Astrocyte (in vitro differentiated cells and primary cell): ENCODE results near the gene CLEC2A. TPM values are rescaled to one million over a fixed set of nuclear protein-coding genes. Genes with fewer than 3 reads are reported as not detected.

ENCODE experiments used
- DNase-seq: peaks from one replicate; pipeline ENCODE4 v3.0.0-alpha.2; 2010; ENCODE audit warnings: low read depth
- FAIRE-seq: peaks from 2 replicates; lab custom pipeline; 2011; peaks lifted over from hg19 to GRCh38; lab: Jason Lieb, UNC
- H2AFZ ChIP-seq: 2 replicates; pipeline ENCODE4 v1.6.0; 2012; ENCODE audit warnings: low read depth, low read length, inconsistent platforms
- H3K27ac ChIP-seq: 2 replicates; pipeline ENCODE4 v1.5.1; 2011; ENCODE audit warnings: low read depth, low read length, inconsistent platforms
- H3K27me3 ChIP-seq: 2 replicates; pipeline ENCODE4 v1.6.0; 2011; ENCODE audit warnings: low read length, inconsistent platforms; ENCODE audit not compliant: insufficient read depth
- H3K36me3 ChIP-seq: 2 replicates; pipeline ENCODE4 v1.5.1; 2011; ENCODE audit warnings: low read length, inconsistent platforms; ENCODE audit not compliant: insufficient read depth
- H3K4me1 ChIP-seq: 2 replicates; pipeline ENCODE4 v1.5.1; 2011; ENCODE audit warnings: low read length, inconsistent platforms; ENCODE audit not compliant: insufficient read depth
- H3K4me2 ChIP-seq: 2 replicates; pipeline ENCODE4 v1.6.0; 2012; ENCODE audit warnings: low read length, inconsistent platforms
- H3K4me3 ChIP-seq: 2 replicates; pipeline ENCODE4 v1.5.1; 2011; ENCODE audit warnings: low read depth, mild to moderate bottlenecking, low read length, inconsistent platforms; ENCODE audit not compliant: insufficient read depth
- H3K79me2 ChIP-seq: 2 replicates; pipeline ENCODE4 v1.6.0; 2012; ENCODE audit warnings: mild to moderate bottlenecking, low read length, inconsistent platforms; ENCODE audit not compliant: insufficient read depth
- H3K9ac ChIP-seq: 2 replicates; pipeline ENCODE4 v1.6.0; 2012; ENCODE audit warnings: mild to moderate bottlenecking, low read length, inconsistent platforms
- H3K9me3 ChIP-seq: 2 replicates; pipeline ENCODE4 v1.5.1; 2012; ENCODE audit warnings: low read depth, mild to moderate bottlenecking, low read length, inconsistent platforms; ENCODE audit not compliant: insufficient read depth
- H4K20me1 ChIP-seq: 2 replicates; pipeline ENCODE4 v1.6.0; 2012; ENCODE audit warnings: low read length, inconsistent platforms; ENCODE audit not compliant: insufficient read depth
- H3K27ac Mint-ChIP-seq: one replicate; pipeline ENCODE4 v1.8.0; 2021; ENCODE audit warnings: mild to moderate bottlenecking, mixed read lengths; ENCODE audit not compliant: unreplicated experiment
- H3K27me3 Mint-ChIP-seq: one replicate; pipeline ENCODE4 v1.8.0; 2021; ENCODE audit warnings: low read depth, mixed read lengths; ENCODE audit not compliant: unreplicated experiment
- H3K36me3 Mint-ChIP-seq: one replicate; pipeline ENCODE4 v1.8.0; 2021; ENCODE audit warnings: low read depth, mixed read lengths; ENCODE audit not compliant: unreplicated experiment
- H3K4me1 Mint-ChIP-seq: one replicate; pipeline ENCODE4 v1.8.0; 2021; ENCODE audit warnings: low read depth, mixed read lengths; ENCODE audit not compliant: unreplicated experiment
- H3K4me3 Mint-ChIP-seq: one replicate; pipeline ENCODE4 v1.8.0; 2021; ENCODE audit warnings: mild to moderate bottlenecking, moderate library complexity, mixed read lengths; ENCODE audit not compliant: unreplicated experiment
- H3K9me3 Mint-ChIP-seq: one replicate; pipeline ENCODE4 v1.8.0; 2021; ENCODE audit warnings: mild to moderate bottlenecking, mixed read lengths; ENCODE audit not compliant: unreplicated experiment
- CTCF ChIP-seq: IDR thresholded peaks from 2 replicates; pipeline ENCODE4 v1.5.1; 2011; ENCODE audit warnings: low read depth, mild to moderate bottlenecking, inconsistent platforms, low read length, moderate library complexity; ENCODE audit not compliant: insufficient read depth
- EZH2 ChIP-seq: IDR thresholded peaks from 2 replicates; pipeline ENCODE4 v1.6.1; 2012; ENCODE audit warnings: mild to moderate bottlenecking, low read length, inconsistent platforms; ENCODE audit not compliant: insufficient read depth
- total RNA-seq: library from RNA; stranded (reverse); gene quantifications from 2 replicates; pipeline ENCODE4 v1.2.1, GENCODE V29; 2021

The CLEC2A gene
- total RNA-seq, 1 donor from 2014 or later: 0.84 TPM

GRCh38 chr12:9911708-9912107, 20.5 kb downstream of the CLEC2A start:
- H3K4me3 Mint-ChIP-seq: no peak overlapping the region
- Histone ChIP-seq H2AFZ (no peak overlapping the region), H3K27me3 (no peaks in the 10 kb centered on the region), H3K9me3 (peaks cover 9% of the 10 kb centered on the region), H3K4me1 (no peaks in the 10 kb centered on the region), H3K9ac (no peak overlapping the region), H3K4me3 (no peak overlapping the region), H3K79me2 (no peaks in the 10 kb centered on the region), H3K27ac (no peak overlapping the region), H4K20me1 (no peaks in the 10 kb centered on the region), H3K4me2 (no peak overlapping the region), H3K36me3 (no peaks in the 10 kb centered on the region)
- H3K36me3 Mint-ChIP-seq: peaks cover 7% of the 10 kb centered on the region
- H3K27me3 Mint-ChIP-seq: no peaks in the 10 kb centered on the region
- peak overlapping the region; percentile 59 for H3K27ac Mint-ChIP-seq
- H3K9me3 Mint-ChIP-seq: peaks cover 24% of the 10 kb centered on the region
- DNase-seq: no peak
- H3K4me1 Mint-ChIP-seq: no peaks in the 10 kb centered on the region
- TF ChIP-seq CTCF (no peak), EZH2 (no peak)
- FAIRE-seq: no peak

DNA sequence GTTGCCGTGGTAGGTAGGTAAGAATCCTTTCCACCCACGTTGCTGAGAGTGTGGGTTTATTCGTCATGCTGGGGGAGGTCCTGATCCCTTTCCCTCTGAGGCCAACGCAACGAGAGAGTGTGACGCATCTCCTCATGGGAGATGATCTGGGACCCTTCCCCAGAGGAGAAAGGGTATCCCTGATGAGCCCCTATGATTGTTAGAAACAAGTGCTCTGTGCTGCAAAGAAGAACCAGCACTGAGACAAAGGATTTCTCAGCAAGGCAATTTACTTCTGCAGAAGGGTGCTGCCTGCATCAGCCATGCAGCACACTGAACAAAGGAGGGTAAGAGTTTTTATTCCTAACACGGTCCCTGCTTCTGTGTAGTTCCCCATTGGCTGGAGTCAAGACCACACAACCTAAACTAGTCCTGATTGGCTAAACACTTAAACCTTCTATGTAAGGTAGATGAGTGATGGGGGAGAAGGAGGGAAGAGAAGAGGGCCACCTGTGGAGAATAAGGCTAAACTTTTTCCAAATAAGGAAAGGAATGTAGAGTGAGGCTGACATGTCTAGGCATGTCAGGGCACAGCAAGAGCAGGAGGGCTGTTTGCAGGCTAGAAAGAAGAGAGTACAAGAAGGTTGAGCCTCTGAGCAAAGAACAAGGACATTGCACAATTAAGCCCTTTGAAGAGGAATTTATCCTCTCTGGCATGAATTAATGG, 21.3 kb downstream of the CLEC2A start:
- no peak for FAIRE-seq
- Histone ChIP-seq H3K4me1 (no peaks in the 10 kb centered on the region), H3K4me3 (no peak overlapping the region), H3K27me3 (no peaks in the 10 kb centered on the region), H3K27ac (no peak overlapping the region), H3K9ac (no peak overlapping the region), H3K79me2 (no peaks in the 10 kb centered on the region), H3K4me2 (no peak overlapping the region), H2AFZ (no peak overlapping the region), H4K20me1 (no peaks in the 10 kb centered on the region), H3K36me3 (no peaks in the 10 kb centered on the region), H3K9me3 (peaks cover 9% of the 10 kb centered on the region)
- Mint-ChIP-seq H3K36me3 (peaks cover 7% of the 10 kb centered on the region), H3K27ac (peak overlapping the region; percentile 59), H3K9me3 (peaks cover 24% of the 10 kb centered on the region), H3K4me3 (peak overlapping the region; percentile 79), H3K4me1 (no peaks in the 10 kb centered on the region), H3K27me3 (no peaks in the 10 kb centered on the region)
- DNase-seq: no peak
- no peak for TF ChIP-seq CTCF
- no peak for TF ChIP-seq EZH2

DNA sequence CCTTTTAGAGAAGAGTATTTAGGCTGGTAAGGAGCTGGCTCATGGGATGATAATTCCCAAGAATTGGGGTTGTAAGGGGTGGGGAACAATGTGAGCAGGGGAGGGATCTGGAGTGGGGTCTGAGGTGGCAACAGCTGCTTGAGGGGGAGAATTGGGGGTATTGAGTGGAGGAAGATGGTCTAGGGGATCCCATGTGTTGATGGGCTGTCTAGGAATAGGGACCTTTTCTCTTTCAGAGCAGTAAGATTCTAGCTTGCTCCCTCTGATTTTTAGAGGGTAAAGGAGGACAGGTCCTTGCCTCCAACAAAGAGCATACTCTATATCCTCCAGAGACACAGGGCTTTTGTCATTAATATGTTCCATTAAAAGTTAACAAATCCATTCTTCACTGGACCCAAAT, 22.4 kb downstream of the CLEC2A start:
- no peak overlapping the region for H2AFZ ChIP-seq
- no peak overlapping the region for H3K27ac ChIP-seq
- H3K4me3 Mint-ChIP-seq: peak overlapping the region; percentile 79
- H3K36me3 ChIP-seq: no peaks in the 10 kb centered on the region
- no peak overlapping the region for H3K27ac Mint-ChIP-seq
- no peaks in the 10 kb centered on the region for H3K27me3 Mint-ChIP-seq
- no peaks in the 10 kb centered on the region for H4K20me1 ChIP-seq
- H3K4me2 ChIP-seq: no peak overlapping the region
- no peak for TF ChIP-seq CTCF
- TF ChIP-seq EZH2: no peak
- H3K27me3 ChIP-seq: no peaks in the 10 kb centered on the region
- FAIRE-seq (no peak), DNase-seq (no peak)
- peaks cover 9% of the 10 kb centered on the region for H3K9me3 ChIP-seq
- no peaks in the 10 kb centered on the region for H3K4me1 Mint-ChIP-seq
- no peak overlapping the region for H3K9ac ChIP-seq
- no peaks in the 10 kb centered on the region for H3K4me1 ChIP-seq
- peaks cover 27% of the 10 kb centered on the region for H3K9me3 Mint-ChIP-seq
- H3K36me3 Mint-ChIP-seq: peaks cover 7% of the 10 kb centered on the region
- no peak overlapping the region for H3K4me3 ChIP-seq
- H3K79me2 ChIP-seq: no peaks in the 10 kb centered on the region
